ENCODE data around the gene ABTB1. TPM values are rescaled to one million over a fixed set of nuclear protein-coding genes. Genes with fewer than 3 reads are reported as not detected.

ABTB1 gene
- total and polyA plus RNA-seq, 2 of the 13 experiments (the other 11 are each of a cell fraction or from before 2014, with no cell fraction given), result 0.42 to 14.5 TPM

DNA sequence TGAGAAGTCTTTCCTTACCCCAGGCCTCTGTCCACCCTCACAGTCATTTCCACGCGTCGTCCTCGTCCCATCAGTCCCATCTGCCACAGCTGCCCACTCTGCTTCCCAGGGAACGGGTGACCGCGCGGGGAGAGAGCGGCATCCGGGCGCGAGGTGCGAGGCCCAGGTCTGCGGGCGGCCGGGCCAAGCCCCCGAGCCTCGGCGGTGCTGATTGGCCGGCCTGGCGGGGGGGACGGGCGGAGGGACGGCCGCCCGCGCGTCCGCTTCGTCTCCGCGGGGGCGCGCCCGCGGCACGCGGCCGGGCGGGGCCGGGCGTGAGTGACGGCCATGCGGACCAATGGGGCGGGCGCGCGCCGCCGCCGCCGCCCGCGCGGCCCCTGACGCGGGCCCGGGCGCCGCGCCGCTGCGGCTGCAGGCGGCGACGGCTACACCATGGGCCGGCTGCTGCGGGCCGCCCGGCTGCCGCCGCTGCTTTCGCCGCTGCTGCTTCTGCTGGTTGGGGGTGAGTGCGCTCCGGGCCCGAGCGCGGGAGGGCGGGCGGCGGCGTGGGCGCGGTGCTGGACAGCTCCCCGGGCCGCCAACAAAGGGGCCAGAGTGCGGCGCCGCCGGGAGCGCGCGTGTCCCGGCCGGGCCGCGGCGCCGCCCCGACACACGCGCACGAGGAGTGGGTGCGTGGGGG lies 43.8 kb upstream of the ABTB1 start, which contains the start of gene PODXL2 (continued):
- TF ChIP-seq, protein P1, sequence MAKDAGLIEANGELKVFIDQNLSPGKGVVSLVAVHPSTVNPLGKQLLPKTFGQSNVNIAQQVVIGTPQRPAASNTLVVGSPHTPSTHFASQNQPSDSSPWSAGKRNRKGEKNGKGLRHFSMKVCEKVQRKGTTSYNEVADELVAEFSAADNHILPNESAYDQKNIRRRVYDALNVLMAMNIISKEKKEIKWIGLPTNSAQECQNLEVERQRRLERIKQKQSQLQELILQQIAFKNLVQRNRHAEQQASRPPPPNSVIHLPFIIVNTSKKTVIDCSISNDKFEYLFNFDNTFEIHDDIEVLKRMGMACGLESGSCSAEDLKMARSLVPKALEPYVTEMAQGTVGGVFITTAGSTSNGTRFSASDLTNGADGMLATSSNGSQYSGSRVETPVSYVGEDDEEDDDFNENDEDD (CRISPR knock-in tag; IDR thresholded peaks at IDR 0.05; ENCODE audit: borderline replicate concordance), result peak; percentile 99
- TF ChIP-seq, protein P2, sequence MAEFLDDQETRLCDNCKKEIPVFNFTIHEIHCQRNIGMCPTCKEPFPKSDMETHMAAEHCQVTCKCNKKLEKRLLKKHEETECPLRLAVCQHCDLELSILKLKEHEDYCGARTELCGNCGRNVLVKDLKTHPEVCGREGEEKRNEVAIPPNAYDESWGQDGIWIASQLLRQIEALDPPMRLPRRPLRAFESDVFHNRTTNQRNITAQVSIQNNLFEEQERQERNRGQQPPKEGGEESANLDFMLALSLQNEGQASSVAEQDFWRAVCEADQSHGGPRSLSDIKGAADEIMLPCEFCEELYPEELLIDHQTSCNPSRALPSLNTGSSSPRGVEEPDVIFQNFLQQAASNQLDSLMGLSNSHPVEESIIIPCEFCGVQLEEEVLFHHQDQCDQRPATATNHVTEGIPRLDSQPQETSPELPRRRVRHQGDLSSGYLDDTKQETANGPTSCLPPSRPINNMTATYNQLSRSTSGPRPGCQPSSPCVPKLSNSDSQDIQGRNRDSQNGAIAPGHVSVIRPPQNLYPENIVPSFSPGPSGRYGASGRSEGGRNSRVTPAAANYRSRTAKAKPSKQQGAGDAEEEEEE (CRISPR knock-in tag; IDR thresholded peaks at IDR 0.05; ENCODE audit: borderline replicate concordance), result no peak
- TF ChIP-seq ZBTB20 (CRISPR knock-in tag; IDR thresholded peaks at IDR 0.05; ENCODE audit: borderline replicate concordance, low read depth) (no peak), KLF9 (CRISPR knock-in tag; IDR thresholded peaks at IDR 0.05; ENCODE audit: low read depth) (no peak), ZNF232 (CRISPR knock-in tag; IDR thresholded peaks at IDR 0.05; ENCODE audit: borderline replicate concordance) (peak; percentile 71; the same call in 1 of the 2 replicates), ZMYM4 (CRISPR knock-in tag; IDR thresholded peaks at IDR 0.05) (peak; percentile 74), PCBP2 (optimal IDR thresholded peaks at IDR 0.05; ENCODE audit: low read depth, low read length, poor library complexity, severe bottlenecking) (no peak), ZNF672 (CRISPR knock-in tag; IDR thresholded peaks at IDR 0.05) (no peak), ZBTB38 (CRISPR knock-in tag; IDR thresholded peaks at IDR 0.05) (peak; percentile 56; the same call in 1 of the 2 replicates), SAFB2 (CRISPR knock-in tag; IDR thresholded peaks at IDR 0.05; ENCODE audit: borderline replicate concordance, low read depth) (no peak; the same call in 1 of the 2 replicates), ZNF558 (CRISPR knock-in tag; IDR thresholded peaks at IDR 0.05; ENCODE audit: borderline replicate concordance) (0 out of 2 replicates have a peak, but pooled peaks have one; percentile 72), REPIN1 (CRISPR knock-in tag; IDR thresholded peaks at IDR 0.05; ENCODE audit: borderline replicate concordance, low read depth) (peak; percentile 80), ZNF256 (CRISPR knock-in tag; conservative IDR thresholded peaks at IDR 0.05) (peak; percentile 76; the same call in 1 of the 2 replicates), SMAD9 (CRISPR knock-in tag; IDR thresholded peaks at IDR 0.05) (no peak), ZNF12 (CRISPR knock-in tag; IDR thresholded peaks at IDR 0.05) (0 out of 2 replicates have a peak, but pooled peaks have one; percentile 24), MXD4 (CRISPR knock-in tag; IDR thresholded peaks at IDR 0.05) (no peak), MAFK (conservative IDR thresholded peaks at IDR 0.05 in 1 of 2, IDR thresholded peaks at IDR 0.05 in 1 of 2; ENCODE audit: low read length in 2 of 2) (no peak), NFIB (CRISPR knock-in tag; IDR thresholded peaks at IDR 0.05; ENCODE audit: borderline replicate concordance) (no peak)
- TF ChIP-seq, protein P3, sequence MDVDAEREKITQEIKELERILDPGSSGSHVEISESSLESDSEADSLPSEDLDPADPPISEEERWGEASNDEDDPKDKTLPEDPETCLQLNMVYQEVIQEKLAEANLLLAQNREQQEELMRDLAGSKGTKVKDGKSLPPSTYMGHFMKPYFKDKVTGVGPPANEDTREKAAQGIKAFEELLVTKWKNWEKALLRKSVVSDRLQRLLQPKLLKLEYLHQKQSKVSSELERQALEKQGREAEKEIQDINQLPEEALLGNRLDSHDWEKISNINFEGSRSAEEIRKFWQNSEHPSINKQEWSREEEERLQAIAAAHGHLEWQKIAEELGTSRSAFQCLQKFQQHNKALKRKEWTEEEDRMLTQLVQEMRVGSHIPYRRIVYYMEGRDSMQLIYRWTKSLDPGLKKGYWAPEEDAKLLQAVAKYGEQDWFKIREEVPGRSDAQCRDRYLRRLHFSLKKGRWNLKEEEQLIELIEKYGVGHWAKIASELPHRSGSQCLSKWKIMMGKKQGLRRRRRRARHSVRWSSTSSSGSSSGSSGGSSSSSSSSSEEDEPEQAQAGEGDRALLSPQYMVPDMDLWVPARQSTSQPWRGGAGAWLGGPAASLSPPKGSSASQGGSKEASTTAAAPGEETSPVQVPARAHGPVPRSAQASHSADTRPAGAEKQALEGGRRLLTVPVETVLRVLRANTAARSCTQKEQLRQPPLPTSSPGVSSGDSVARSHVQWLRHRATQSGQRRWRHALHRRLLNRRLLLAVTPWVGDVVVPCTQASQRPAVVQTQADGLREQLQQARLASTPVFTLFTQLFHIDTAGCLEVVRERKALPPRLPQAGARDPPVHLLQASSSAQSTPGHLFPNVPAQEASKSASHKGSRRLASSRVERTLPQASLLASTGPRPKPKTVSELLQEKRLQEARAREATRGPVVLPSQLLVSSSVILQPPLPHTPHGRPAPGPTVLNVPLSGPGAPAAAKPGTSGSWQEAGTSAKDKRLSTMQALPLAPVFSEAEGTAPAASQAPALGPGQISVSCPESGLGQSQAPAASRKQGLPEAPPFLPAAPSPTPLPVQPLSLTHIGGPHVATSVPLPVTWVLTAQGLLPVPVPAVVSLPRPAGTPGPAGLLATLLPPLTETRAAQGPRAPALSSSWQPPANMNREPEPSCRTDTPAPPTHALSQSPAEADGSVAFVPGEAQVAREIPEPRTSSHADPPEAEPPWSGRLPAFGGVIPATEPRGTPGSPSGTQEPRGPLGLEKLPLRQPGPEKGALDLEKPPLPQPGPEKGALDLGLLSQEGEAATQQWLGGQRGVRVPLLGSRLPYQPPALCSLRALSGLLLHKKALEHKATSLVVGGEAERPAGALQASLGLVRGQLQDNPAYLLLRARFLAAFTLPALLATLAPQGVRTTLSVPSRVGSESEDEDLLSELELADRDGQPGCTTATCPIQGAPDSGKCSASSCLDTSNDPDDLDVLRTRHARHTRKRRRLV (CRISPR knock-in tag; IDR thresholded peaks at IDR 0.05), result no peak
- TF ChIP-seq, protein P4, sequence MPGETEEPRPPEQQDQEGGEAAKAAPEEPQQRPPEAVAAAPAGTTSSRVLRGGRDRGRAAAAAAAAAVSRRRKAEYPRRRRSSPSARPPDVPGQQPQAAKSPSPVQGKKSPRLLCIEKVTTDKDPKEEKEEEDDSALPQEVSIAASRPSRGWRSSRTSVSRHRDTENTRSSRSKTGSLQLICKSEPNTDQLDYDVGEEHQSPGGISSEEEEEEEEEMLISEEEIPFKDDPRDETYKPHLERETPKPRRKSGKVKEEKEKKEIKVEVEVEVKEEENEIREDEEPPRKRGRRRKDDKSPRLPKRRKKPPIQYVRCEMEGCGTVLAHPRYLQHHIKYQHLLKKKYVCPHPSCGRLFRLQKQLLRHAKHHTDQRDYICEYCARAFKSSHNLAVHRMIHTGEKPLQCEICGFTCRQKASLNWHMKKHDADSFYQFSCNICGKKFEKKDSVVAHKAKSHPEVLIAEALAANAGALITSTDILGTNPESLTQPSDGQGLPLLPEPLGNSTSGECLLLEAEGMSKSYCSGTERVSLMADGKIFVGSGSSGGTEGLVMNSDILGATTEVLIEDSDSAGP (CRISPR knock-in tag; IDR thresholded peaks at IDR 0.05; ENCODE audit: borderline replicate concordance), result peak; percentile 32; the same call in 1 of the 2 replicates

Data from HepG2 (cell line).